ENCODE results near the gene PGAP3. TPM values are rescaled to one million over a fixed set of nuclear protein-coding genes. Genes with fewer than 3 reads are reported as not detected.
A peak's percentile ranks its signal among the peaks of the same experiment; 100 is the strongest.

PGAP3 gene
- total RNA-seq, 1 donor from 2014 or later = 12.2 TPM

- H3K27me3 ChIP-seq (ENCODE audit: insufficient read depth, low read length) = peaks cover 30% of the 10 kb centered on the region
- H3K36me3 ChIP-seq (ENCODE audit: insufficient read depth, low read length) = no peaks in the 10 kb centered on the region
- H3K4me3 ChIP-seq (ENCODE audit: insufficient read depth, low read depth, low read length) = no peak overlapping the region
- no peaks in the 10 kb centered on the region for H3K79me2 ChIP-seq (ENCODE audit: insufficient read depth, low read length)
- DNase-seq (ENCODE audit: low read depth) (no peak), FAIRE-seq (no peak)
- H3K4me2 ChIP-seq (ENCODE audit: low read length) = no peak overlapping the region
- H3K27me3 Mint-ChIP-seq (ENCODE audit: low read depth, unreplicated experiment) = peaks cover 25% of the 10 kb centered on the region
- H3K27ac ChIP-seq (ENCODE audit: low read depth, low read length) = no peak overlapping the region
- H3K9me3 Mint-ChIP-seq (ENCODE audit: unreplicated experiment) = no peaks in the 10 kb centered on the region
- H3K27ac Mint-ChIP-seq (ENCODE audit: unreplicated experiment) = no peak overlapping the region
- H4K20me1 ChIP-seq (ENCODE audit: insufficient read depth, low read length) = peaks cover 17% of the 10 kb centered on the region
- H3K4me1 Mint-ChIP-seq (ENCODE audit: low read depth, unreplicated experiment) = peaks cover 7% of the 10 kb centered on the region
- H3K4me3 Mint-ChIP-seq (ENCODE audit: unreplicated experiment) = peak overlapping the region; percentile 34
- TF ChIP-seq CTCF (IDR thresholded peaks at IDR 0.05; ENCODE audit: insufficient read depth, low read depth, low read length) = no peak
- no peak for TF ChIP-seq EZH2 (IDR thresholded peaks at IDR 0.05; ENCODE audit: insufficient read depth, low read length)
- no peak overlapping the region for H3K9ac ChIP-seq (ENCODE audit: low read length)
- H2AFZ ChIP-seq (ENCODE audit: low read depth, low read length) = no peak overlapping the region
- H3K36me3 Mint-ChIP-seq (ENCODE audit: low read depth, unreplicated experiment) = no peaks in the 10 kb centered on the region
- H3K4me1 ChIP-seq (ENCODE audit: insufficient read depth, low read length) = peaks cover 5% of the 10 kb centered on the region
- no peaks in the 10 kb centered on the region for H3K9me3 ChIP-seq (ENCODE audit: insufficient read depth, low read depth, low read length)
These were observed 21.1 kb downstream of the PGAP3 start for GRCh38 chr17:39666601-39667261.

GRCh38 chr17:39666231-39666600 lies 21.6 kb downstream of the PGAP3 start:
- Histone ChIP-seq H3K9me3 (ENCODE audit: insufficient read depth, low read depth, low read length) (no peaks in the 10 kb centered on the region), H3K4me1 (ENCODE audit: insufficient read depth, low read length) (peaks cover 5% of the 10 kb centered on the region), H3K9ac (ENCODE audit: low read length) (no peak overlapping the region), H3K36me3 (ENCODE audit: insufficient read depth, low read length) (no peaks in the 10 kb centered on the region), H4K20me1 (ENCODE audit: insufficient read depth, low read length) (peaks cover 17% of the 10 kb centered on the region), H3K4me2 (ENCODE audit: low read length) (no peak overlapping the region), H3K27me3 (ENCODE audit: insufficient read depth, low read length) (peaks cover 26% of the 10 kb centered on the region), H3K4me3 (ENCODE audit: insufficient read depth, low read depth, low read length) (no peak overlapping the region), H3K79me2 (ENCODE audit: insufficient read depth, low read length) (no peaks in the 10 kb centered on the region), H3K27ac (ENCODE audit: low read depth, low read length) (no peak overlapping the region), H2AFZ (ENCODE audit: low read depth, low read length) (no peak overlapping the region)
- peaks cover 7% of the 10 kb centered on the region for H3K4me1 Mint-ChIP-seq (ENCODE audit: low read depth, unreplicated experiment)
- no peak for DNase-seq (ENCODE audit: low read depth)
- peak overlapping the region; percentile 77 for H3K27ac Mint-ChIP-seq (ENCODE audit: unreplicated experiment)
- no peak overlapping the region for H3K4me3 Mint-ChIP-seq (ENCODE audit: unreplicated experiment)
- FAIRE-seq = no peak
- H3K36me3 Mint-ChIP-seq (ENCODE audit: low read depth, unreplicated experiment) = peaks cover 1% of the 10 kb centered on the region
- H3K9me3 Mint-ChIP-seq (ENCODE audit: unreplicated experiment) = no peaks in the 10 kb centered on the region
- no peak for TF ChIP-seq CTCF (IDR thresholded peaks at IDR 0.05; ENCODE audit: insufficient read depth, low read depth, low read length)
- H3K27me3 Mint-ChIP-seq (ENCODE audit: low read depth, unreplicated experiment) = peaks cover 22% of the 10 kb centered on the region

- Histone ChIP-seq H3K79me2 (ENCODE audit: insufficient read depth, low read length) (no peaks in the 10 kb centered on the region), H3K9me3 (ENCODE audit: insufficient read depth, low read depth, low read length) (no peaks in the 10 kb centered on the region), H3K4me2 (ENCODE audit: low read length) (no peak overlapping the region), H4K20me1 (ENCODE audit: insufficient read depth, low read length) (peaks cover 17% of the 10 kb centered on the region), H3K4me3 (ENCODE audit: insufficient read depth, low read depth, low read length) (no peak overlapping the region), H3K36me3 (ENCODE audit: insufficient read depth, low read length) (no peaks in the 10 kb centered on the region), H3K4me1 (ENCODE audit: insufficient read depth, low read length) (peaks cover 5% of the 10 kb centered on the region), H3K27me3 (ENCODE audit: insufficient read depth, low read length) (peaks cover 21% of the 10 kb centered on the region), H2AFZ (ENCODE audit: low read depth, low read length) (no peak overlapping the region), H3K27ac (ENCODE audit: low read depth, low read length) (no peak overlapping the region), H3K9ac (ENCODE audit: low read length) (no peak overlapping the region)
- DNase-seq (ENCODE audit: low read depth) (no peak), FAIRE-seq (no peak)
- peaks cover 7% of the 10 kb centered on the region for H3K4me1 Mint-ChIP-seq (ENCODE audit: low read depth, unreplicated experiment)
- no peaks in the 10 kb centered on the region for H3K9me3 Mint-ChIP-seq (ENCODE audit: unreplicated experiment)
- no peak for TF ChIP-seq CTCF (IDR thresholded peaks at IDR 0.05; ENCODE audit: insufficient read depth, low read depth, low read length)
- TF ChIP-seq EZH2 (IDR thresholded peaks at IDR 0.05; ENCODE audit: insufficient read depth, low read length) = peak; percentile 25
- H3K4me3 Mint-ChIP-seq (ENCODE audit: unreplicated experiment) = no peak overlapping the region
- H3K27ac Mint-ChIP-seq (ENCODE audit: unreplicated experiment) = peak overlapping the region; percentile 77
- peaks cover 21% of the 10 kb centered on the region for H3K27me3 Mint-ChIP-seq (ENCODE audit: low read depth, unreplicated experiment)
- peaks cover 5% of the 10 kb centered on the region for H3K36me3 Mint-ChIP-seq (ENCODE audit: low read depth, unreplicated experiment)
These were observed 22.1 kb downstream of the PGAP3 start for GRCh38 chr17:39665642-39666224.
